ENCODE measurements around the gene SLC25A39.
"Not testable (repeated sequence)": the region's sequence is repeated elsewhere in the genome, so short reads cannot be mapped to it uniquely, and the experiment has no call there.

The SLC25A39 gene

DNA sequence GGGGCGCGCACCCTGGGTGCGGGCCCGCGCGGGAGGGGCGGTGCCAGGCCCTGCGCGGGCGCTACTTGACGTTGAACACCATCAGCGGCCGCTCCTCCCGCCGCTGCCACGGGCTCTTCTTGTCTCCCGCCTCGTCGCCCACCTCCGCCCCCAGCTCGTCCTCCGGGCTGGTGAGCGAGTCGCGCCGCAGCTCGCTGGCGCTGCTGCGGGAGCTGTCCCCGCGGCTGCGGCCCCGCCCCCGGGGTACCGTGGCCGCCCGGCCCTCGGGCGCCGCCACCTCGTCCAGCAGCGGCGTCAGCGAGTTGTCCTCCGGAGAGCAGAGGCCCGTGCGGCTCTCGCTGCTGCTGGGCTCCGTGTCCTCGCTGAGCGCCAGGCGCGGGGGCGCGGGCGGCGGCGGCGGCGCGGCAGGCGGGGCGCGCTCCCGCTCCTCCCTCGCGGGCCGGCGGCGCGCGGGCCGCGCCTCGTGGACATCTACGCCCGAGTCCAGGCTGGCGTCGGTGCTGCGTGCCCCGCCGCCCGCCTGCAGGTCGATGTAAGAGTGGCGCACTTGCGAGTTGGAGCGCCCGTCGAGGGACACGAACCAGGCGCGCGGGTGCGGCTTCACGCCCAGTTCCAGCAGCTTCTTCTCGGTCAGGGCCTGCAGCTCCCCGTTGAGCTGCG is 29.2 kb upstream of the SLC25A39 start:
- peak; percentile 29 for DNase-seq

DNA sequence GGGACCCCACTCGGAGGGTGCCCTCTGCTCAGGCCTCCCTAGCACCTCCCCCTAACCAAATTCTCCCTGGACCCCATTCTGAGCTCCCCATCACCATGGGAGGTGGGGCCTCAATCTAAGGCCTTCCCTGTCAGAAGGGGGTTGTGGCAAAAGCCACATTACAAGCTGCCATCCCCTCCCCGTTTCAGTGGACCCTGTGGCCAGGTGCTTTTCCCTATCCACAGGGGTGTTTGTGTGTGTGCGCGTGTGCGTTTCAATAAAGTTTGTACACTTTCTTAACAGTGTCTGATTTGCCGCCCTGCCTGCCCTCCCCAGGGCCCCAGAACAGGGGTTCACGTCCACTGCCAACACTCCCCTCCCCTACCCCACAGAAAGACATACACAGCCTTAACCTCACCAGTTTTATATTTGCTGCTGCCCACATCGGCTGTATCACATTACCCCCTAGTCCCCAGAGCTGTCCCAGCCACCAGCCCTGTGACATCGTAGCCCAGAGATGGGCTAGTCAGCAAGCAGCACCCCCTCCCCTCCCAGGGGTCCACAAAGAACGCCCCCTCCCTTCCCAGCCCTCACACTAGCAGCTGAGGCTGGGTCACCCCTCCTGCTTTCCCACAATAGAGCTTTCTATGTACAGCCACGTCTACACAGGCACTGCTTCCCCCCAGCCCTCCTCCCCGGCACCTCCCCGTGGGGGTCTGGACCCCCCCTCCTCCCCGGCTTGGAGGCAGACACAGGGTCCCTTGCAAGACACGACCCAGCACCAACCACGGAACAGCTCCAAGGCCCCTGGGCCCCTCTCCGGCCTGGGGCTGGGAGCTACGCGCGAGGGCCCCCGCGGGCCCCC is 28.4 kb upstream of the SLC25A39 start:
- no peak for DNase-seq

GRCh38 chr17:44351961-44352827 is 27.6 kb upstream of the SLC25A39 start:
- DNase-seq: no peak

- DNase-seq: no peak
These were observed 26.8 kb upstream of the SLC25A39 start for GRCh38 chr17:44351464-44351863.

- DNase-seq: peak; percentile 79
These were observed 26.2 kb upstream of the SLC25A39 start for GRCh38 chr17:44350733-44351226.

- no peak for DNase-seq
These were observed 25.0 kb upstream of the SLC25A39 start for GRCh38 chr17:44349553-44350070.

- no peak for DNase-seq
These were observed 24.4 kb upstream of the SLC25A39 start for GRCh38 chr17:44348988-44349364.

DNA sequence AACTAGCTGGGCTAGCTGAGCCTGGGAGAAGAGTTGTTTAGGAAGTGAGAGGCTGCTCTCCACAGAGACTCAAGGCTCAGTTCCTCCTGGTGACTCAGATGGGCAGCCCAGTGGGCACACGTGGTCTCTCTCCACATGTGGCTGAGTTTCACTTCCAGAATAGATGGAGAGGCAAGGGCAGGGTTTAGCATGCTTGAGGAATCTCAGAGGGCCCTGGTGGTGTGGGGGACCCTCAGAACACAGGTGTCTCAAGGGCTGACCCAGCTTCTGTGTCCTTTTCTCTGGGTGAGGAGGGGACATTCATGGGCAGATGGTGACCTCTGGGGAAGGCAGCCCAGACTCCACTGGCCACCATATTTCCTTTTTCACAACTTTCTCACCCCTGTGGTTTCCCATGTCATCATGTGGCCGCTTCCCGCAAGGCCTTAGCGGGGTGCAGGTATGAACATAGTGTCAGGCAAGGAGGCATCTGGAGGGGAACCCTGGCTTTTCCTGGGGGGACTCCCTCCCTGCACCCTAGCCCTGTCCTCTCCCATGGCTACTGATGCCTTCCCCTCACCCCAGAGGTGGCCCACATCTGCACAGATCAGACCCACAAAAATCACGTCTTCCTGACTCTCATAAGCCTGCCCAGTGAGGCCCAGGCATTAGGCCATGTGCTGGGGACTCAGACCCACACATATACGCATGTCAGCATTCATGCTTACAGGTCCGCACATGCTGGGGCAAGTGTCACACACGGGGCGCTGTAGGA is 23.8 kb upstream of the SLC25A39 start:
- no peak for DNase-seq

GRCh38 chr17:44347206-44348055 is 22.8 kb upstream of the SLC25A39 start:
- DNase-seq: not testable (repeated sequence)

DNA sequence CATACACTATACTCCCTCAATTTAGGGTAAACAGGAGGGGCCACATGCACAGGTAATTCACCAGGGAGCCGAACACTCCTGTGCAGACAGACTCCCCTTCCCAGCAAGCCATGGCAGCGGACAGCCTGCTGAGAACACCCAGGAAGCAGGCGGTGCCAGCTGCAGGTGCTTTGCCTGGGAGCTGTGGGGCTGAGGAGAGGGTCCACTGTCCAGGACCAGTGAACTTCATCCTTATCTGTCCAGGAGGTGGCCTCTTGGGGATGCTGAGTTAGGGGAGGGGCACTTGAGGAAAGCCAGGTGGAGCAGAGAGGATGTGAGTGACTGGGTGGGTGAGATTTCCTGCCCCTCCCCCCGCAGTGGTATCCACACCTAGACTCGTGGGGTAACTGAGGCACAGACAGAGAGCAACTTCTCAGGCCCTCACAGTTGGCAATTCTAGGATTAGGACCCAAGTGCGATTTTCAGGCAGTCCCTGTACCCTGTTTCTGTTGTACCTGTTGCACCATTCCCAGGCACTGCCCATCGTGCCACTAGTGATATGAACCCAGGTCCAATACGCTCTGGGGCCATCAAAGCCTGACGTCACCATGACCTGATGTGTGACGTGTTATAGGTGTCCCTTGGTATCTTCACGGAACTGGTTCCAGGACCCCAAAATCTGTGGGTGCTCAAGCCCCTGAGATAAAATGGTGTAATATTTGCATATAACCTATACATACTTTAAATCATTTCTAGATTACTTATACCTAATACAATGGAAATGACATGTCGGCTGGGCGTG is 21.6 kb upstream of the SLC25A39 start:
- DNase-seq: no peak

GRCh38 chr17:44345454-44346026 is 20.9 kb upstream of the SLC25A39 start:
- peak; percentile 44 for DNase-seq

- DNase-seq: peak; percentile 84
These were observed 20.4 kb upstream of the SLC25A39 start, which contains the start of gene GRN for GRCh38 chr17:44344939-44345453. Gene GRN (plus strand): TSS chr17:44345302. CDS start chr17:44349165, 3,863 bp downstream.

- DNase-seq: no peak
These were observed 19.0 kb upstream of the SLC25A39 start for GRCh38 chr17:44343510-44344209.

- not testable (repeated sequence) for DNase-seq
These were observed 15.9 kb upstream of the SLC25A39 start for GRCh38 chr17:44340553-44340952.

- no peak for DNase-seq
These were observed 14.1 kb upstream of the SLC25A39 start for GRCh38 chr17:44338702-44339101.

- no peak for DNase-seq
These were observed 11.3 kb upstream of the SLC25A39 start for GRCh38 chr17:44335968-44336367.

DNA sequence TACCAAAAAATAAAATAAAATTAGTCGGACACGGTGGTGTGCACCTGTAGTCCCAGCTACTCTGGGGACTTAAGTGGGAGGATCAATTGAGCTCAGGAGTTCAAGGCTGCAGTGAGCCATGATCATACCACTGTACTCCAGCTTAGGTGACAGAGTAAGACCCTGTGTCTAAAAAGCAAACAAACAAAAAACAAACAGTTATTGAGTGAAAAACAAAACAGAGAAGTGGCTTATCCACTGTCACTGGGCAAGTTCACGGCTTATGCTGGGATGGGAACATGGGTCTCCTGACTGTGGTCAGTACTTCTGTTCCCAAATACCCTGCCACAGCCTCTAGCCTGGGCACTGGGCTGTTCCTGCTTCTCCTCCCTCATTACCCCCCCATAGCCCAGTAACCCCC is 10.9 kb upstream of the SLC25A39 start:
- DNase-seq: no peak

DNA sequence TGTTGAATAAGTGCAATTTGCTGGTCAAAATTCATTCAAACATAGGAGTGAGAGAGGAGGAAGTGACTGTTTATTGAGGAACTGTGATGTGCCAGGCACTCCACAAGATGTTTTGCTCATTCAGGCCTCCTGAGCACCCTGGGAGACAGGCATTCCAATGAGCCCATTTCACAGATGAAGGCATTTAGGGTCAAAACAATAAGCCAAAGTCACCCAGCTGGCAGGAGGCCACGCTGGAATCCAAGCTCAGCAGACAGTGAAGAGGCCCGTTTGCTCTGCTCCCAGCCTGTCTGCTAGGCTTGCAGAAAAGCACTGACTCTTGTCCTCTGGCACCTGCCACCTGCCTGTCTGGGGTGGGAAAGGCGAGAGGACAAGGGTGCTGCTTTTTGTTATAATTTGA is 10.1 kb upstream of the SLC25A39 start:
- DNase-seq: no peak

DNA sequence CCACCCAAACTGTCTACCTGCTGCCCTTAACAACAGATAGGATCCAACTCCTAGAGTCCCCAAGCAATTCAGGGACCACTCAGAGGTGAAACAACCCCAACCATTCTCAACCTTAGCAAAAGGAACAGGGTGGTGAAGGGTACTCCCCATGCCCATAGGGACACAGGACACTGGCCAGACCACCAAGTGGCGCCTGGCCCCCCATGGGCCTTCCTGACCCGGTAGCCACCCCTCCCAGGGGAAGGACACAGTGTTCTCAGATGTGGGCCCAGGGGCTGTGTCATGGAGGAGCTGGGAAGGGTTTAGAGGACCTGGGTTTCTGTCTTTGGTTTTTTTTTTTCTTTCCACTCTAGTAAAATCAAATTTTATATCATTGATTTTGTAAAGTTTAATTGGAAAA is 9.7 kb upstream of the SLC25A39 start:
- DNase-seq: no peak

Measured in activated naive CD4-positive, alpha-beta T cell treated with anti-CD3 and anti-CD28 coated beads, Interleukin-2, amount 50 U/mL, for 16 hours (primary cell).